IgD-negative memory B cell (primary cell): Measurements from ENCODE around the gene SLC39A8. TPM values are rescaled to one million over a fixed set of nuclear protein-coding genes. Genes with fewer than 3 reads are reported as not detected.
"Not testable (repeated sequence)": the region's sequence is repeated elsewhere in the genome, so short reads cannot be mapped to it uniquely, and the experiment has no call there.

Source experiments
- H3K27ac Mint-ChIP-seq, 3 donors: one replicate each; pipeline ENCODE4 v1.8.0; 2020 to 2022; ENCODE audit warnings: mild to moderate bottlenecking in 3 of 3, mixed read lengths in 3 of 3, moderate library complexity in 1 of 3
- H3K27me3 Mint-ChIP-seq: one replicate; pipeline ENCODE4 v1.8.0; 2021; ENCODE audit warnings: mixed read lengths
- H3K36me3 Mint-ChIP-seq: one replicate; pipeline ENCODE4 v1.8.0; 2020; ENCODE audit warnings: mild to moderate bottlenecking, mixed read lengths
- H3K4me1 Mint-ChIP-seq, 3 donors: one replicate each; pipeline ENCODE4 v1.8.0; 2020 to 2022; ENCODE audit warnings: mixed read lengths in 3 of 3, mild to moderate bottlenecking in 1 of 3
- H3K4me3 Mint-ChIP-seq, 4 donors: one replicate each; pipeline ENCODE4 v1.8.0; 2020 to 2022; ENCODE audit warnings: mild to moderate bottlenecking in 4 of 4, mixed read lengths in 4 of 4, moderate library complexity in 3 of 4
- H3K9me3 Mint-ChIP-seq, 3 donors: one replicate each; pipeline ENCODE4 v1.8.0; 2020 to 2021; ENCODE audit warnings: mixed read lengths in 3 of 3, mild to moderate bottlenecking in 1 of 3
- polyA plus RNA-seq: library from polyadenylated mRNA; unstranded; fragments of 300-500 nt; fragmentation: Illumina TruSeq; gene quantifications from one replicate; pipeline ENCODE4 v1.2.3, GENCODE V29; 2021

Gene SLC39A8
- polyA plus RNA-seq = 4.3 TPM

GRCh38 chr4:102344954-102345794 lies at the start of gene SLC39A8:
SLC39A8 (minus strand) TSS chr4:102345482; CDS start chr4:102344662, 820 bp downstream.
- peak within 1 kb of the TSS; percentile 87 to 98 (median 93) for H3K4me3 Mint-ChIP-seq
- peak within 1 kb of the TSS; percentile 80 to 94 (median 91) for H3K27ac Mint-ChIP-seq
- H3K9me3 Mint-ChIP-seq = no peaks in the 10 kb centered on the region
- peaks cover 4% of the 10 kb centered on the region for H3K27me3 Mint-ChIP-seq
- peaks cover 4% of the 10 kb centered on the region for H3K36me3 Mint-ChIP-seq
- peaks cover 6 to 18% (median 16%) of the 10 kb centered on the region in 3 donors for H3K4me1 Mint-ChIP-seq

GRCh38 chr4:102392033-102392744 lies 46.9 kb upstream of the SLC39A8 start:
- H3K36me3 Mint-ChIP-seq = no peaks in the 10 kb centered on the region
- H3K4me1 Mint-ChIP-seq = peaks cover 0 to 5% (median 2%) of the 10 kb centered on the region in 3 donors
- no peak overlapping the region for H3K4me3 Mint-ChIP-seq
- H3K27ac Mint-ChIP-seq = no peak overlapping the region
- peaks cover 2% of the 10 kb centered on the region for H3K27me3 Mint-ChIP-seq
- no peaks in the 10 kb centered on the region for H3K9me3 Mint-ChIP-seq

- H3K27me3 Mint-ChIP-seq = peaks cover 10% of the 10 kb centered on the region
- H3K9me3 Mint-ChIP-seq = no peaks in the 10 kb centered on the region
- no peak overlapping the region for H3K27ac Mint-ChIP-seq
- peaks cover 0 to 5% (median 2%) of the 10 kb centered on the region in 3 donors for H3K4me1 Mint-ChIP-seq
- H3K36me3 Mint-ChIP-seq = no peaks in the 10 kb centered on the region
- H3K4me3 Mint-ChIP-seq = no peak overlapping the region
These were observed 45.2 kb upstream of the SLC39A8 start for GRCh38 chr4:102390438-102390837.

GRCh38 chr4:102388611-102389010 lies 43.3 kb upstream of the SLC39A8 start:
- no peak overlapping the region for H3K4me3 Mint-ChIP-seq
- H3K27ac Mint-ChIP-seq = no peak overlapping the region
- H3K27me3 Mint-ChIP-seq = peaks cover 18% of the 10 kb centered on the region
- H3K4me1 Mint-ChIP-seq = peaks cover 0 to 5% (median 2%) of the 10 kb centered on the region in 3 donors
- no peaks in the 10 kb centered on the region for H3K36me3 Mint-ChIP-seq
- H3K9me3 Mint-ChIP-seq = no peaks in the 10 kb centered on the region

GRCh38 chr4:102387552-102388150 lies 42.4 kb upstream of the SLC39A8 start:
- H3K4me3 Mint-ChIP-seq = no peak overlapping the region
- no peaks in the 10 kb centered on the region for H3K36me3 Mint-ChIP-seq
- no peak overlapping the region for H3K27ac Mint-ChIP-seq
- peaks cover 26% of the 10 kb centered on the region for H3K27me3 Mint-ChIP-seq
- peaks cover 0 to 5% (median 2%) of the 10 kb centered on the region in 3 donors for H3K4me1 Mint-ChIP-seq
- H3K9me3 Mint-ChIP-seq = peaks cover 0 to 2% (median 0%) of the 10 kb centered on the region in 3 donors

- Mint-ChIP-seq H3K27ac (no peak overlapping the region), H3K36me3 (no peaks in the 10 kb centered on the region), H3K4me3 (no peak overlapping the region), H3K27me3 (peaks cover 27% of the 10 kb centered on the region), H3K9me3 (peaks cover 0 to 2% (median 0%) of the 10 kb centered on the region in 3 donors), H3K4me1 (peaks cover 0 to 5% (median 2%) of the 10 kb centered on the region in 3 donors)
These were observed 41.7 kb upstream of the SLC39A8 start for GRCh38 chr4:102386966-102387365.

- peaks cover 23% of the 10 kb centered on the region for H3K27me3 Mint-ChIP-seq
- peaks cover 0 to 15% (median 2%) of the 10 kb centered on the region in 3 donors for H3K9me3 Mint-ChIP-seq
- not testable (repeated sequence) for H3K4me3 Mint-ChIP-seq, H3K36me3 Mint-ChIP-seq, H3K4me1 Mint-ChIP-seq, H3K27ac Mint-ChIP-seq
These were observed 35.0 kb upstream of the SLC39A8 start for GRCh38 chr4:102380253-102380652.

GRCh38 chr4:102362922-102363432 lies 17.7 kb upstream of the SLC39A8 start:
- H3K4me3 Mint-ChIP-seq = no peak overlapping the region
- peaks cover 0 to 2% (median 0%) of the 10 kb centered on the region in 3 donors for H3K4me1 Mint-ChIP-seq
- no peaks in the 10 kb centered on the region for H3K36me3 Mint-ChIP-seq
- H3K9me3 Mint-ChIP-seq = peaks cover 0 to 5% (median 3%) of the 10 kb centered on the region in 3 donors
- peaks cover 6% of the 10 kb centered on the region for H3K27me3 Mint-ChIP-seq
- no peak overlapping the region for H3K27ac Mint-ChIP-seq

GRCh38 chr4:102358128-102358527 lies 12.8 kb upstream of the SLC39A8 start:
- H3K27me3 Mint-ChIP-seq = peaks cover 3% of the 10 kb centered on the region
- no peak overlapping the region for H3K4me3 Mint-ChIP-seq
- no peaks in the 10 kb centered on the region for H3K9me3 Mint-ChIP-seq
- H3K27ac Mint-ChIP-seq = no peak overlapping the region
- H3K4me1 Mint-ChIP-seq = peaks cover 0 to 5% (median 2%) of the 10 kb centered on the region in 3 donors
- H3K36me3 Mint-ChIP-seq = no peaks in the 10 kb centered on the region

- H3K9me3 Mint-ChIP-seq, H3K4me3 Mint-ChIP-seq: not testable (repeated sequence)
These were observed 12.4 kb upstream of the SLC39A8 start for GRCh38 chr4:102357637-102358036.

GRCh38 chr4:102356562-102357202 lies 11.4 kb upstream of the SLC39A8 start:
- peaks cover 0 to 5% (median 2%) of the 10 kb centered on the region in 3 donors for H3K4me1 Mint-ChIP-seq
- H3K4me3 Mint-ChIP-seq = no peak overlapping the region
- no peaks in the 10 kb centered on the region for H3K27me3 Mint-ChIP-seq
- H3K9me3 Mint-ChIP-seq = no peaks in the 10 kb centered on the region
- H3K36me3 Mint-ChIP-seq = no peaks in the 10 kb centered on the region
- H3K27ac Mint-ChIP-seq = no peak overlapping the region

More at GRCh38 chr4:102357637-102358036, 12.4 kb upstream of the SLC39A8 start:
- H3K27me3 Mint-ChIP-seq, H3K4me1 Mint-ChIP-seq, H3K36me3 Mint-ChIP-seq, H3K27ac Mint-ChIP-seq: not testable (repeated sequence)

GRCh38 chr4:102355748-102356147 lies 10.5 kb upstream of the SLC39A8 start:
- H3K4me1 Mint-ChIP-seq = peaks cover 0 to 5% (median 2%) of the 10 kb centered on the region in 3 donors
- no peak overlapping the region for H3K27ac Mint-ChIP-seq
- no peaks in the 10 kb centered on the region for H3K9me3 Mint-ChIP-seq
- H3K4me3 Mint-ChIP-seq = no peak overlapping the region
- no peaks in the 10 kb centered on the region for H3K27me3 Mint-ChIP-seq
- no peaks in the 10 kb centered on the region for H3K36me3 Mint-ChIP-seq

GRCh38 chr4:102354671-102355454 lies 9.6 kb upstream of the SLC39A8 start:
- peaks cover 0 to 5% (median 2%) of the 10 kb centered on the region in 3 donors for H3K4me1 Mint-ChIP-seq
- no peak overlapping the region for H3K27ac Mint-ChIP-seq
- H3K4me3 Mint-ChIP-seq = no peak overlapping the region
- no peaks in the 10 kb centered on the region for H3K9me3 Mint-ChIP-seq
- H3K36me3 Mint-ChIP-seq = no peaks in the 10 kb centered on the region
- H3K27me3 Mint-ChIP-seq = no peaks in the 10 kb centered on the region

GRCh38 chr4:102352781-102353180 lies 7.5 kb upstream of the SLC39A8 start:
- Mint-ChIP-seq H3K9me3 (no peaks in the 10 kb centered on the region), H3K27me3 (no peaks in the 10 kb centered on the region), H3K4me3 (no peak overlapping the region), H3K27ac (no peak overlapping the region), H3K36me3 (no peaks in the 10 kb centered on the region), H3K4me1 (peaks cover 0 to under 1% (median under 1%) of the 10 kb centered on the region in 3 donors)
